HepG2 (cell line): ENCODE measurements around the gene ITGAV. TPM values are rescaled to one million over a fixed set of nuclear protein-coding genes. Genes with fewer than 3 reads are reported as not detected.

Source experiments
- ATAC-seq: fragments of 200-7000 bp; cut with Tn5 transposase; 3 replicates; pipeline ENCODE4 v1.9.1; 2020; ENCODE audit warnings: mild to moderate bottlenecking, moderate library complexity
- BruUV-seq: library from RNA; stranded (reverse); fragments of 400-500 nt; replicated peaks from 2 replicates; lab custom pipeline; 2021; lab: Mats Ljungman, UMichigan
- CTCF ChIA-PET: fragments of 300-600 bp; formaldehyde crosslinking; extraction: SDS; loops from one replicate; lab custom pipeline; 2021; ENCODE audit warnings: low total read pairs, inconsistent platforms, low intra/inter-chr PET ratio; lab: Yijun Ruan, JAX
- POLR2A ChIA-PET: fragments of 350-600 bp; sonication (Branson Sonifier 250); formaldehyde crosslinking; loops from one replicate; lab custom pipeline; 2020; ENCODE audit warnings: antibody characterized with exemption, inconsistent platforms; lab: Yijun Ruan, JAX
- DNase-seq: peaks from one replicate; pipeline ENCODE4 v3.0.0-alpha.2; 2015; ENCODE audit warnings: low spot score
- FAIRE-seq: peaks from 3 replicates; lab custom pipeline; 2011; peaks lifted over from hg19 to GRCh38; lab: Jason Lieb, UNC
- H2AFZ ChIP-seq: one replicate; pipeline ENCODE4 v1.6.1; 2011; ENCODE audit warnings: low read length, inconsistent platforms
- H3K27ac ChIP-seq: fragments of 300-600 bp; 3 replicates; pipeline ENCODE4 v1.8.0; 2011; ENCODE audit warnings: mixed run types, mild to moderate bottlenecking, mixed read lengths, low read length, inconsistent platforms; ENCODE audit not compliant: insufficient read depth; ENCODE audit errors: extremely low read length
- H3K27me3 ChIP-seq, 2 experiments: fragments of 200-600 bp in 1 of 2; 2 replicates in 1 of 2; 3 replicates in 1 of 2; pipeline versions ENCODE4 v1.6.0 to v1.8.0; 2011; ENCODE audit warnings: low read length in 2 of 2, mild to moderate bottlenecking in 2 of 2, moderate library complexity in 2 of 2, inconsistent platforms in 1 of 2; ENCODE audit not compliant: insufficient read depth in 2 of 2, control insufficient read depth in 1 of 2
- H3K36me3 ChIP-seq, 2 experiments: fragments of 200-600 bp in 1 of 2; replicated peaks in 1 of 2; 2 replicates in 1 of 2; 3 replicates in 1 of 2; pipeline versions ENCODE4 v1.5.1 to v1.8.0; 2011; ENCODE audit warnings: low read length in 2 of 2, inconsistent platforms in 1 of 2; ENCODE audit not compliant: insufficient read depth in 2 of 2, control insufficient read depth in 1 of 2
- H3K4me1 ChIP-seq: 2 replicates; pipeline ENCODE4 v1.5.1; 2012; ENCODE audit warnings: low read length, inconsistent platforms; ENCODE audit not compliant: insufficient read depth
- H3K4me2 ChIP-seq: 2 replicates; pipeline ENCODE4 v1.6.0; 2011; ENCODE audit warnings: low read depth, low read length, inconsistent platforms
- H3K4me3 ChIP-seq, 3 experiments: fragments of 200-600 bp in 1 of 3; sonication (generic), shearing (Covaris generic) in 1 of 3; replicated peaks in 1 of 3; 2 replicates each; pipeline ENCODE4 v1.5.1; 2011 to 2016; ENCODE audit warnings: low read length in 3 of 3, inconsistent platforms in 2 of 3, low read depth in 2 of 3, mild to moderate bottlenecking in 2 of 3, control low read depth in 1 of 3, mixed read lengths in 1 of 3; ENCODE audit not compliant: insufficient read depth in 1 of 3
- H3K79me2 ChIP-seq: one replicate; pipeline ENCODE4 v1.6.1; 2011; ENCODE audit warnings: low read length, inconsistent platforms; ENCODE audit not compliant: insufficient read depth
- H3K9ac ChIP-seq: 2 replicates; pipeline ENCODE4 v1.6.0; 2011; ENCODE audit warnings: mild to moderate bottlenecking, low read depth, low read length, inconsistent platforms; ENCODE audit not compliant: insufficient read depth
- H3K9me3 ChIP-seq: 2 replicates; pipeline ENCODE4 v1.5.1; 2012; ENCODE audit warnings: mild to moderate bottlenecking, low read length
- H4K20me1 ChIP-seq: 2 replicates; pipeline ENCODE4 v1.6.0; 2011; ENCODE audit warnings: inconsistent platforms, mild to moderate bottlenecking, low read length, moderate library complexity; ENCODE audit not compliant: insufficient read depth
- CBX1 ChIP-seq: IDR thresholded peaks from one replicate; pipeline ENCODE4 v1.6.1; 2016; ENCODE audit warnings: antibody characterized with exemption, low read depth
- CEBPB ChIP-seq: IDR thresholded peaks from 2 replicates; pipeline ENCODE4 v1.6.1; 2011; ENCODE audit warnings: low read depth, low read length, improper control_type of control experiment, borderline replicate concordance
- HDAC6 ChIP-seq: fragments of 200-600 bp; sonication (generic); IDR thresholded peaks from 2 replicates; pipeline ENCODE4 v1.7.0; 2017; ENCODE audit warnings: mild to moderate bottlenecking, antibody characterized with exemption, low read length, low read depth
- MAFG ChIP-seq: sonication (generic); formaldehyde crosslinking; IDR thresholded peaks from 2 replicates; pipeline ENCODE4 v1.5.1; 2020; ENCODE audit warnings: mild to moderate bottlenecking, missing genetic modification reagents
- MYC ChIP-seq: sonication (generic); formaldehyde crosslinking; IDR thresholded peaks from 2 replicates; pipeline ENCODE4 v1.9.0; 2021; ENCODE audit warnings: missing genetic modification reagents, borderline replicate concordance
- NCOR1 ChIP-seq: fragments of 200-600 bp; sonication (generic); IDR thresholded peaks from 2 replicates; pipeline ENCODE4 v1.7.0; 2017; ENCODE audit warnings: antibody characterized with exemption, low read length, borderline replicate concordance
- ZNF232 ChIP-seq: sonication (generic); formaldehyde crosslinking; IDR thresholded peaks from 2 replicates; pipeline ENCODE4 v1.4.0; 2020; ENCODE audit warnings: missing genetic modification reagents, borderline replicate concordance
- ZNF383 ChIP-seq: sonication (generic); formaldehyde crosslinking; IDR thresholded peaks from 2 replicates; pipeline ENCODE4 v1.4.0; 2020; ENCODE audit warnings: missing genetic modification reagents, mild to moderate bottlenecking, borderline replicate concordance
- ZNF652 ChIP-seq: IDR thresholded peaks from 2 replicates; pipeline ENCODE4 v1.6.1; 2016; ENCODE audit warnings: low read depth, borderline replicate concordance
- ZNF777 ChIP-seq: sonication (generic); formaldehyde crosslinking; IDR thresholded peaks from 2 replicates; pipeline ENCODE4 v1.4.0; 2020; ENCODE audit warnings: missing genetic modification reagents
- ZNF788 ChIP-seq: sonication (generic); formaldehyde crosslinking; IDR thresholded peaks from 2 replicates; pipeline ENCODE4 v1.5.0; 2020; ENCODE audit warnings: mild to moderate bottlenecking, missing genetic modification reagents, borderline replicate concordance
- WGBS: methylation state at CpG from one replicate; pipeline ENCODE4 v1.1.6; 2017; ENCODE audit warnings: low lambda C conversion rate; 5-methylcytosine and 5-hydroxymethylcytosine counted together
- in situ Hi-C: cut with HindIII; loops from 2 replicates; pipeline ENCODE4 v1.10.0; 2017; ENCODE audit warnings: low pct_unique_long_range_greater_than_20kb; ENCODE audit not compliant: extremely low pct_ligation_motif_present
- intact Hi-C: fragments of 100-400 bp; cut with micrococcal nuclease; formaldehyde crosslinking; loops from one replicate; pipeline ENCODE4 v1.10.0; 2022; ENCODE audit not compliant: unreplicated experiment
- polyA plus RNA-seq, 8 experiments: library from polyadenylated mRNA; depleted of rRNA in 3 of 8; stranded (reverse) in 7 of 8; unstranded in 1 of 8; fragments of >200 nt; fragmentation: Illumina TruSeq in 4 of 8; extraction: Trizol in 4 of 8; gene quantifications; 2 replicates each; pipeline versions ENCODE4 v1.2.1 to v1.2.3, GENCODE V29; 2011 to 2016; ENCODE audit warnings: low read depth in 4 of 8, missing spikeins in 1 of 8, mixed read lengths in 1 of 8; ENCODE audit not compliant: insufficient read depth in 1 of 8
- total RNA-seq, 5 experiments: library from RNA; depleted of rRNA; stranded (reverse); fragments of >200 nt; fragmentation: Illumina TruSeq; extraction: Trizol; gene quantifications; 2 replicates each; pipeline ENCODE4 v1.2.3, GENCODE V29; 2016; ENCODE audit warnings: low read depth in 1 of 5
- TF ChIP-seq, protein P1 (sequence below): sonication (generic); formaldehyde crosslinking; IDR thresholded peaks from 2 replicates; pipeline ENCODE4 v1.5.1; 2020; ENCODE audit warnings: missing genetic modification reagents, mild to moderate bottlenecking, borderline replicate concordance
- TF ChIP-seq, protein P2 (sequence below): sonication (generic); formaldehyde crosslinking; IDR thresholded peaks from 2 replicates; pipeline ENCODE4 v1.5.0; 2020; ENCODE audit warnings: missing genetic modification reagents
- TF ChIP-seq, protein P3 (sequence below): sonication (generic); formaldehyde crosslinking; conservative IDR thresholded peaks from 2 replicates; pipeline ENCODE4 v1.8.0; 2022; ENCODE audit warnings: missing genetic modification reagents

The ITGAV gene
- total and polyA plus RNA-seq, 2 of the 13 experiments (the other 11 are each of a cell fraction or from before 2014, with no cell fraction given) = 59.1 to 60.4 TPM

DNA sequence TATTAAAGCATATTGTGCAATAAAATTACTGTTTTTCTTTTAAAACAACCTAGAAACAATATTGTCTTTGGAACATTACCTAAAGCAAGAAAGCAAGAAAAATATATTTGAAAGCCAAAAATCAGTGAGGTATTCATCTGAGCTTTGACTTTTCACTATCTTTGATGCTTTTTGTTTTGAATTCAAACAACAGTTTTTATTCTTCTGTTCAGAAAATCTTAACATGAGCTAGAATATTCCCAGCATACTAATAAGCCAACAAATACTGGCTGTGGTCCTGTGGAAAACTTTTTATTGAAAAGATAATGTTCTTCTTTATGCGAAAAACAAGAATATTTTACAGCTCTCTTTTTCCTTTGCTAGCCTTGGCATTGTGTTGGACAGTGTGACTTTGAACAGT lies 123.8 kb downstream of the ITGAV start:
- Histone ChIP-seq H3K36me3 (no peaks in the 10 kb centered on the region), H3K4me3 (no peak overlapping the region), H3K79me2 (no peaks in the 10 kb centered on the region), H3K9ac (no peak overlapping the region), H3K27ac (no peak overlapping the region), H4K20me1 (no peaks in the 10 kb centered on the region), H2AFZ (no peak overlapping the region), H3K4me2 (no peak overlapping the region), H3K27me3 (no peaks in the 10 kb centered on the region), H3K9me3 (no peaks in the 10 kb centered on the region), H3K4me1 (no peaks in the 10 kb centered on the region)
- no TSS peak for BruUV-seq
- in situ Hi-C loops (no loop called here), intact Hi-C loops (no loop called here)
- POLR2A ChIA-PET = no interaction called here
- WGBS = 0% methylated on average over 1 of the region's 1 CpG
- no peak for DNase-seq
- no peak for TF ChIP-seq CBX1
- TF ChIP-seq CEBPB = peak; percentile 35; the same call in 1 of the 2 replicates
- no peak for TF ChIP-seq ZNF777 (CRISPR knock-in tag)
- no peak for FAIRE-seq
- no peak for ATAC-seq
- CTCF ChIA-PET = no interaction called here

DNA sequence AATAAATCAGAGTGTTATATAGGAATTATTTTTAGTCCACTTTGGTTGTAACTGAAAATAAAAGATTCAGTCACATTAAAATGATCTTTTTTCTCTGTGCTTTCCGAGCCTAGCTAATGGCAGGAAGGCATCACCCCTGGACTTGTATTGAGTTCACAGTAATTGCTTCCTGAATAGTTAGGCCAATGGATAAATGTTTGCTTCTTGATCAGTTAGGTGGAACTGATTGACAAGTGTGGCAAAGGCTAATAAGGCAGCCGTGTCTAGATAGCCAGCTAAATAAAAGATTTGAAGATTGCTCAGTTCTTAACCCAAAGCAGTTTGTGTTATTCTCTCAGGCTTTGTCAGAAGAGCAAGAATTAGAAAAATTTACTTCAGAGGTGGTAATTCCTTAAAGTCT lies 124.8 kb downstream of the ITGAV start:
- Histone ChIP-seq H3K4me2 (no peak overlapping the region), H3K27me3 (no peaks in the 10 kb centered on the region), H3K4me1 (no peaks in the 10 kb centered on the region), H3K9me3 (no peaks in the 10 kb centered on the region), H4K20me1 (no peaks in the 10 kb centered on the region), H3K9ac (no peak overlapping the region), H3K4me3 (no peak overlapping the region), H3K36me3 (no peaks in the 10 kb centered on the region), H3K79me2 (no peaks in the 10 kb centered on the region), H2AFZ (no peak overlapping the region), H3K27ac (no peak overlapping the region)
- no TSS peak for BruUV-seq
- WGBS = 7% methylated on average over 2 of the region's 2 CpGs
- in situ Hi-C loops (no loop called here), intact Hi-C loops (no loop called here)
- DNase-seq (no peak), FAIRE-seq (no peak), ATAC-seq (no peak)
- ChIA-PET CTCF (no interaction called here), POLR2A (no interaction called here)
- TF ChIP-seq, protein P1, sequence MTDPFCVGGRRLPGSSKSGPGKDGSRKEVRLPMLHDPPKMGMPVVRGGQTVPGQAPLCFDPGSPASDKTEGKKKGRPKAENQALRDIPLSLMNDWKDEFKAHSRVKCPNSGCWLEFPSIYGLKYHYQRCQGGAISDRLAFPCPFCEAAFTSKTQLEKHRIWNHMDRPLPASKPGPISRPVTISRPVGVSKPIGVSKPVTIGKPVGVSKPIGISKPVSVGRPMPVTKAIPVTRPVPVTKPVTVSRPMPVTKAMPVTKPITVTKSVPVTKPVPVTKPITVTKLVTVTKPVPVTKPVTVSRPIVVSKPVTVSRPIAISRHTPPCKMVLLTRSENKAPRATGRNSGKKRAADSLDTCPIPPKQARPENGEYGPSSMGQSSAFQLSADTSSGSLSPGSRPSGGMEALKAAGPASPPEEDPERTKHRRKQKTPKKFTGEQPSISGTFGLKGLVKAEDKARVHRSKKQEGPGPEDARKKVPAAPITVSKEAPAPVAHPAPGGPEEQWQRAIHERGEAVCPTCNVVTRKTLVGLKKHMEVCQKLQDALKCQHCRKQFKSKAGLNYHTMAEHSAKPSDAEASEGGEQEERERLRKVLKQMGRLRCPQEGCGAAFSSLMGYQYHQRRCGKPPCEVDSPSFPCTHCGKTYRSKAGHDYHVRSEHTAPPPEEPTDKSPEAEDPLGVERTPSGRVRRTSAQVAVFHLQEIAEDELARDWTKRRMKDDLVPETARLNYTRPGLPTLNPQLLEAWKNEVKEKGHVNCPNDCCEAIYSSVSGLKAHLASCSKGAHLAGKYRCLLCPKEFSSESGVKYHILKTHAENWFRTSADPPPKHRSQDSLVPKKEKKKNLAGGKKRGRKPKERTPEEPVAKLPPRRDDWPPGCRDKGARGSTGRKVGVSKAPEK (CRISPR knock-in tag) = no peak
- TF ChIP-seq ZNF383 (CRISPR knock-in tag) (no peak), NCOR1 (no peak), HDAC6 (no peak), ZNF652 (CRISPR knock-in tag) (no peak), ZNF232 (CRISPR knock-in tag) (no peak), ZNF788 (CRISPR knock-in tag) (no peak), MAFG (CRISPR knock-in tag) (no peak), MYC (CRISPR knock-in tag) (no peak)
- TF ChIP-seq, protein P2, sequence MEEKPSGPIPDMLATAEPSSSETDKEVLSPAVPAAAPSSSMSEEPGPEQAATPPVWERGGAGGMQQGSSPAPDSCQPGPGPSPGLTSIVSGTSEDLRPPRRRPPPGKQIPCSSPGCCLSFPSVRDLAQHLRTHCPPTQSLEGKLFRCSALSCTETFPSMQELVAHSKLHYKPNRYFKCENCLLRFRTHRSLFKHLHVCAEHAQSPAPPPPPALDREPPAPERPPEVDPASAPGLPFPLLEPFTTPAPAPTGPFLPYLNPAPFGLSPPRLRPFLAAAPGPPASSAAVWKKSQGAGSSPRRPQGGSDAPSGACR (CRISPR knock-in tag) = no peak
- TF ChIP-seq, protein P3, sequence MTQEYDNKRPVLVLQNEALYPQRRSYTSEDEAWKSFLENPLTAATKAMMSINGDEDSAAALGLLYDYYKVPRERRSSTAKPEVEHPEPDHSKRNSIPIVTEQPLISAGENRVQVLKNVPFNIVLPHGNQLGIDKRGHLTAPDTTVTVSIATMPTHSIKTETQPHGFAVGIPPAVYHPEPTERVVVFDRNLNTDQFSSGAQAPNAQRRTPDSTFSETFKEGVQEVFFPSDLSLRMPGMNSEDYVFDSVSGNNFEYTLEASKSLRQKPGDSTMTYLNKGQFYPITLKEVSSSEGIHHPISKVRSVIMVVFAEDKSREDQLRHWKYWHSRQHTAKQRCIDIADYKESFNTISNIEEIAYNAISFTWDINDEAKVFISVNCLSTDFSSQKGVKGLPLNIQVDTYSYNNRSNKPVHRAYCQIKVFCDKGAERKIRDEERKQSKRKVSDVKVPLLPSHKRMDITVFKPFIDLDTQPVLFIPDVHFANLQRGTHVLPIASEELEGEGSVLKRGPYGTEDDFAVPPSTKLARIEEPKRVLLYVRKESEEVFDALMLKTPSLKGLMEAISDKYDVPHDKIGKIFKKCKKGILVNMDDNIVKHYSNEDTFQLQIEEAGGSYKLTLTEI (CRISPR knock-in tag) = no peak
